Hematopoietic multipotent progenitor cell (in vitro differentiated cells): ENCODE results near the gene TPRN. TPM values are rescaled to one million over a fixed set of nuclear protein-coding genes. Genes with fewer than 3 reads are reported as not detected.
"Not testable (repeated sequence)": the region's sequence is repeated elsewhere in the genome, so short reads cannot be mapped to it uniquely, and the experiment has no call there.

Experiments used
- DNase-seq, 3 donors: peaks; one replicate each; pipeline ENCODE4 v3.0.0-alpha.2; 2011 to 2015; ENCODE audit warnings: low read depth in 2 of 3, low spot score in 2 of 3
- total RNA-seq: library from RNA; depleted of rRNA; stranded (reverse); fragments of >200 nt; gene quantifications from one replicate; pipeline ENCODE4 v1.2.3, GENCODE V29; 2012

TPRN gene
- total RNA-seq: 3.0 TPM

DNA sequence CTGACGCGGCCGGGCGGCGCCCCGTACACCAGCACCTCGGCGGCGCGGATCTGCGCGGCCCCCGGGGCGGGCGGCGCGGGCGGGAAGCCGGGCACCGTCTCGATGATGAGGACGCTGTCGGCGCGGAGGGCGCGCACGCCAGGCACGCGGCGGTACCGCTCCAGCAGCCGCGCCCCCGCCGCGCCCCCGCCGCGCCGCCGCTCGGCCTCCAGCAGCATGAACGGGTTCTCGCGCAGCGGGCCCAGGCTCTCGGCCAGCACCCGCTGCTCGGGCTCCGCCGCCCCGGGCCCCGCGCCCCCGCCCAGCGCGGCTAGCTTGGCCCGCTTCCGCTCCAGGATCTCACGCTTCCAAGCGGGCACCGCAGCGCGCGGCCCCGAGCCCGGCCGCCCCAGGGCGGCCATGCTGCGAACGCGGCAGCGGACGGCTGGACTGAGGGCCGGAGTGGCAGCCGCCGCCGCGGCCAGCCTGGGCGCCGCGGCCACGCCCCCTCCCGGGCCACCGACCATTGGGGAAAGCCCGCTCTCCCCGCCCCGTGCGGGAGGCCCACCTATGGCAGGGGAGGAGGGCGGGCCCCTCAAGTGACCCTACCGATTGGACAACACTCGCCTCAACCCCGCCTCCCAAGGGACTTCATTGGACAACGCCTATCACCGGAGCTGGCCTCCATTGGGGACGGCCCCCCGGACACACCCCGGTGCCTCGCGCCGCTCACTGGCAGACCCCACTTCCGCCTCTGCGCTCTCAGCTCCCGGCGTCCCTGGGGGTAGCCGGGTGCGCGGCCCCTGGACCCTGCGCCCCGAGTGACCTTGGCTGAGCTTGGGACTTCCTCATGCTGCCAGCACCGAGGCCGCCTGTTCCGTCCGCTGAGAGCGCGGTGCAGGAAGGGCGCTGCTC lies at the start of gene TPRN:
TSS of gene TPRN (minus strand) at position 431 of the 894 bp plus-strand sequence. CDS start at position 401, 30 bp downstream.
- DNase-seq: peak; percentile 86 to 99 (median 98)

GRCh38 chr9:137247916-137248175 lies 47.3 kb upstream of the TPRN start:
- DNase-seq: no peak

- no peak for DNase-seq
These were observed 46.8 kb upstream of the TPRN start for GRCh38 chr9:137247135-137247915.

DNA sequence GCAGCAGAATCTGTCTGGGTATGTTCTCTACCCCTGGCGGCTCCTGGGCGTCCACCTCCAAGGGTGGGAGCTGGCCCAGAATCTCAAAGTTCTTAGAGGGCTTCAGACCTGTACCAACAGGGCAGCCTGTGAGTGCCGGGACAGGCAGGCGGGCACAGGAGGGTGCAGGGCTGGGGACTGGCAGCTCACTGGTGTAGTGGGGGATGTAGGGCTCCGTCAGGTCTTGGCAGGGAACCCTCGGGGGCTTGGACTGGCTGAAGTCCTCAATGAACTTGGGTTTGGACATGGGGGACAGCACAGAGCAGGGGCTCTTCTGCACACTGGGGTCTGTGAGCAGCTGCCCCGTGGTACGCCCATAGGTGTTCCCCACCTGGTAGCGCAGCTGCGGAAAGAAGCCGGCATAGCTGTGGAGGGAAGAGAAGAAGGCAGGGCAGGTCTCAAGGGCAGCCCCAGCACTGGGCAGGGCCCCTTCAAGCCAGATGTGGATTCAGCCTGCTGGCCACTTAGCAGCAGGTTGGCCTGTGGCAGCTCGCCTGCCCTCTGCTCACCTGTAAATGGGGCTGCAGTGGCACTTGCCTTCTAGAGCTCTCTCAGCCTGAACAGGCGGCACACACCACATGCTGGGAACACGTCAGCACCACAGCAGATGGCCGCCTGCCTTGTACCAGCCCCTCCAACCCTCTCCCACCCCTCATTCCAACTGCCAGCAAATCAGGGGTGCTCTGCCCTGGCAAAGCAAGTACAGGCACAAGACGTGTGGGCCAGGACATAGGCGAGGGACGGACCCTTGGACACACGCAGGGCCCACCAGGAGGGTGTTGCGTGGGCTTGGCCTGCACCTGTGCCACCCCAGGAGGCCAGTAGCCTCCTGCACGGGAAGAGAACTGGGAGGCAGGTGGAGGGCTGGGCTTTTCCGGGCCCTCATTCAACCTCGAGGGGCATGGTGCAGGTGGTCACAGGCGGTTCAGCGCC lies 45.2 kb upstream of the TPRN start:
- DNase-seq: no peak

DNA sequence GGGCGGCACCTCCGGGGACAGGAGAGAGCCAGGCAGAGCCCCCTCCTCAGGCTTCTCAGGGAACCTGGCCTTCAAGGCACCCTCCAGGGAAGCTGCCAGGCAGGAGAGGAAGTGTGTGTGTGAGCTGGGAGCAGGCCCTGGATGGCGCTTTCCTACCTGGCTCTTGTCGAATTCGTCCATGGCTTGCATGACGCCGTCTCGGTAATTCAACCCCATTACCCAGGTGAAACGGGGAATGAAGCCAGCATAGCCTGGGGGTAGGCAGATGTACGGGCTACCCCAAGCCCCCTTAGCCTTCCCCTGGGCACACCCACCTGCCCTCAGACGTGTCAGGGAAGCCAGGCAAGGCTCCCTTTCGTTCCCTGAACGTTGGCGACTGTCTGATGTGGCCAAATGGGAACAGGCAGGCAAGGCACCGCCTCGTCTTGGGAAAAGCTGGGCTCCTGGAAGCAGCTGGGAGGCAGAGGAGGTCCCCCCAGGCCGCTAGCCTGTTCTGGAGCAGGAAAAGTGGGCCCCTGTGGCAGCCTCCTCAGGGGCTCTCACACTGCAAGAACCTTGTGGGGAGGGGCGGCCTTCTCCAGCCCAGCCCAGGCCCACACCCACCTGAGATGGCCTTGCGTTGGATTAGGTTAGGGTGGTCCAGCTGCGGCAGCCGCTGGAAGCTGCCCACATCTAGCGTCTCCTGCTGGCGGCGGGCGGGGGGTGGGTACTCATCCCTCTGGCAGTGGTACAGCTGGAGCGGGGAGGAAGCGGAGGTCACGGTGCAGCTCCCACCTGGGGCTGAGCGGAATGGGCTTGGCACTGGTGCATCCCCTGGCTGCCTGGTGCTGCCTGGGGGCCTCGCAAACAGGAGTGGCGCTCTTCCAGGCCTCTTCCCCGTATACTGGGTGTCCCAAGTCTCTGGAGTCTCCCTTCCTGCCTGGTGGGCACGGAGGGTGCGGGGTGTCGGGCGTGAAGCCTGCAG lies 44.2 kb upstream of the TPRN start:
- no peak for DNase-seq

- no peak for DNase-seq
These were observed 43.3 kb upstream of the TPRN start for GRCh38 chr9:137243626-137244485.

GRCh38 chr9:137243266-137243625 lies 42.7 kb upstream of the TPRN start:
- DNase-seq: not testable (repeated sequence)

DNA sequence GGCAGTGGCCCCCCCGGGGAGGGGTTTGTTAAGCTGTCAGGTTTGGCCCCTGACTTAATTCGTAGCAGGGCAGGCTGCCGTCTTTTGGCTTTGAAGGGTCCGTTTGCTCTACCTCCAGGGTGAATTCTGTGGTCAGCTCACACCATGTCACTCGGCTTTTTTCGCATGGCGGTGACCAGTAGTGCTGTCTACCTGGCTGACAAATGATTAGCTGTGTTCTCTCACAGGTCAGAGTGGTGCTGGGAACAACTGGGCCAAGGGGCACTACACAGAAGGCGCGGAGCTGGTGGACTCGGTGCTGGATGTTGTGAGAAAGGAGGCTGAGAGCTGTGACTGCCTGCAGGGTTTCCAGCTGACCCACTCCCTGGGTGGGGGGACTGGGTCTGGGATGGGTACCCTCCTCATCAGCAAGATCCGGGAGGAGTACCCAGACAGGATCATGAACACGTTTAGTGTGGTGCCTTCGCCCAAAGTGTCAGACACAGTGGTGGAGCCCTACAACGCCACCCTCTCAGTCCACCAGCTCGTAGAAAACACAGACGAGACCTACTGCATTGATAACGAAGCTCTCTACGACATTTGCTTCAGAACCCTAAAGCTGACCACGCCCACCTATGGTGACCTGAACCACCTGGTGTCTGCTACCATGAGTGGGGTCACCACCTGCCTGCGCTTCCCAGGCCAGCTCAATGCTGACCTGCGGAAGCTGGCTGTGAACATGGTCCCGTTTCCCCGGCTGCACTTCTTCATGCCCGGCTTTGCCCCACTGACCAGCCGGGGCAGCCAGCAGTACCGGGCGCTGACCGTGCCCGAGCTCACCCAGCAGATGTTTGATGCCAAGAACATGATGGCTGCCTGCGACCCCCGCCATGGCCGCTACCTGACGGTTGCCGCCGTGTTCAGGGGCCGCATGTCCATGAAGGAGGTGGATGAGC lies 42.0 kb upstream of the TPRN start:
- no peak for DNase-seq

- DNase-seq: peak in 2 of 3 donors; percentile 46 to 63
These were observed 41.1 kb upstream of the TPRN start for GRCh38 chr9:137241490-137242268.

- DNase-seq: peak; percentile 99 to 100 (median 100)
These were observed 40.4 kb upstream of the TPRN start, which contains the start of gene TUBB4B for GRCh38 chr9:137240841-137241489. Gene TUBB4B (plus strand): TSS chr9:137241287. CDS start chr9:137241361, 74 bp downstream.

DNA sequence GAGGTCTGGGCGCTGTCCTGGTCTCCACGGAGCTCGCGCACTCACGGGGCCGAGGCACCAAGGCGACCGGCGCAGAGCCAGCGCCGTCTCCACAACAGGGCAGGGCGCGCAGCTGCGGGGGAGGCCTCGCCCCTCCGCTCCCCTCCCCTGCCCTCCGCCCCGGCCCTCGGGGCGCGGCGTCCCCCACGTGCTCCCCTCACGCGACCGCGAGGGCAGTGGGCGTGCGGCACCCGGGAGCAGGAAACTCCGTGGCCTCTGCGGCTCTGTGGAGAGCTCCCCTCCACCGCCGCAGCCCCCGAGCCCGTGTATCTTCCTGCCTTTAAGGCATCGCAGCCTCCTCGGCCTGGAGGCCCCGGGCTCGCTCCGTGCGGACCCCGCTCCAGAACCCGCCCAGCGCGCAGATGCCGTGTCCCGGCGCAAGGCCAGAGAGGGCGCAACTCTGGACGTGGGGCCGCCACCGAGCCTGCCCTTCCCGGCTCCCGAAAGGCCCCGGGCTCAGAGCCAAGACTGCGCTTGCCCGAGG lies 39.8 kb upstream of the TPRN start:
- peak; percentile 50 to 85 (median 83) for DNase-seq

DNA sequence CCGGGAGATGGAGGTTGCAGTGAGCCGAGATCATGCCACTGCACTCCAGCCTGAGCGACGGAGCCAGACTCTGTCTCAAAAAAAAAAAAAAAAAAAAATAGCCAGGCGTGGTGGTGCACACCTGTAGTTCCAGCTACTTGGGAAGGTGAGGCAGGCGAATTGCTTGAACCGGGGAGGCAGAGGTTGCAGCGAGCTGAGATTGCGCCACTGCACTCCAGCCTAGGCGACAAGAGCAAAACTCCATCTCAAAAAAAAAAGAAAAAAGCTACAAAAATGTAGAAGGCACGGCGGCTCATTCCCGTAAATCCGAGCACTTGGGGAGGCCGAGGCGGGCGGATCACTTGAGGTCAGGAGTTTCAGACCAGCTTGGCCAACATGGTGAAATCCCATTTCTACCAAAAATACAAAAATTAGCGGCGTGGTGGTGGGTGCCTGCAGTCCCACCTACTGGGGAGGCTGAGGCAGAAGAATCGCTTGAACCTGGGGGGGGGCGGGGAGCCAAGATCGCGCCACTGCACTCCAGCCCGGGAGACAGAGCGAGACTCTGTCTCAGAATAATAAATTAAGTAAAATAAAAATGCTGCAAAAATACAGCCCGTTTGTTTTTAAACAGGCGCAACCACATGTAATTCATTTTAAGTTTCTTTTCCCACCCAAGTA lies 39.1 kb upstream of the TPRN start:
- not testable (repeated sequence) for DNase-seq

DNA sequence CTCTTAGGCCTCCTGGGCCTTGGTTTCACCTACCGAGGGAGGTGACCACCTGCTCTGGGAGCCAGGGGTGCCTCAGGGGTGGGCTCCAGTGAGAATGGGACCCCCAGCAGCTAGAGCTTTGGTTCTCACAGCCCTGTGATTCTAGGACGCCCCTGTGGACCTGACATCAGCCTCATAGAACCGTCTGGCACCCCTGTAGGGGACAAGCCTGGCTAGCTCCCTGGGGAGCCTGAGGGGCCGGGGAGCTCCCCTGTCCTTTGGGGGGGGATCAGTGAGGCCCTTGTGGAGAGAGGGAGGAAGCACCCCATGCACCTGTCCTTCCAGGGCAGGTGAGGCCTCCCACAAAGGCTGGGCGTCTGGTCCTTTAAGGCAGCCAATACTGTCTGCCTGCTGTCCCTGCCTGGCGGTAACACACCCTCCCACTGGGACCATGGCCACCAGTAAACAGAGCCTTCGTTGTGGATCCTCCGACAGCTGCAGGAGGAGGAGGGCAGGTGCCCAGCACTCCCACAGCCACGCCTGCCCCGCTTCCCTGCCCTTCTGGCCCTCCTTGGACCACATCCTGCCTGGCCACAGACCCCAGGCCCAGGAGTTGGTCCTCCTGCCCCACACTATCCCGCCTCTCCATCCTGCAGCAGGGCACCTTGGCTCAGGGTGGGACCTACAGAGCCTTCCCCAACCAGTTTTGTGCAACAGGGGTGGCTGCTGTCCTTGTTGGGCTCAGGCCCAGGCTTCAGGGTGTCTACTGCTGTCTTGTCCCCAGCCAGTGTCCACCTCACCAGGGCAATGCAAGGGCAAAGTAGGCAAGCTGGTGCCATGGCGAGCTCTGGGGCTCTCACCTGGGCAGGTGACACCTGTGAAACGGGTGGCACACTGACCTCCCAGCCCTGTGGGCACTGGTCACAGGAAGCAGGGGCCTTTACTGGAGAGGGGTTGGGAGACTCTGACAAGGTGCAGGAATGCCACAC lies 37.5 kb upstream of the TPRN start:
- no peak for DNase-seq

DNA sequence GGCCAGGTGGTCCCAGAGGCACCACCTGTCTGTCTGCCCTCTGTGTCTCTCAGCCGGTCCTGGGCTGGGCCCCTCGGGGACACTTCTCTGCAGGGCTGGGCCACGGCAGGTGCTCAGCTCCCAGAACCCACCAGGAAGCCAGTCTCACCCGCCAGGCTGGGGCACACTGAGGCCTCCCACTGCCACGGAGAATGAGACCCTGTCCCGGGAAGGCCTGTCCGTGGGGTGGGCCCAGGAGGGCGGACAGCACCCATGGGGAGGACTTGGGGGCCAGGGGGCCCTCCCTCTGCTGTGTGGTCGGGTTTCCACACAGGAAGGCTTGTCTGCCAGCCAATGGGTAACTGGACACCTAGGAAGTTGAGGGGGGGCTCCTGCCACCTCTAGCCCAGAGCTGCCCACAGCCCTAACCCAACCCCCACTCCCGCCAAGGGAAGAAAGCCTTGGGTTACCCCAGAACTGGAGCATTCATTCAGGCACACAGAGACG lies 36.4 kb upstream of the TPRN start:
- no peak for DNase-seq
